GM12872 (cell line): ENCODE measurements around the gene RERG.

Experiments
- CTCF ChIP-seq: IDR thresholded peaks from 3 replicates; pipeline ENCODE4 v1.5.1; 2011; ENCODE audit warnings: low read depth, mild to moderate bottlenecking, low read length, moderate library complexity; ENCODE audit not compliant: insufficient read depth

Gene RERG

GRCh38 chr12:15216036-15216889 lies 5.0 kb downstream of the RERG start:
- TF ChIP-seq CTCF: no peak

- no peak for TF ChIP-seq CTCF
Measured at GRCh38 chr12:15214851-15215601, 6.2 kb downstream of the RERG start.

- no peak for TF ChIP-seq CTCF
Measured at GRCh38 chr12:15212930-15213329, 8.3 kb downstream of the RERG start.

- TF ChIP-seq CTCF: no peak
Measured at GRCh38 chr12:15209782-15210181, 11.4 kb downstream of the RERG start.

GRCh38 chr12:15208871-15209656 lies 12.2 kb downstream of the RERG start:
- TF ChIP-seq CTCF: no peak

GRCh38 chr12:15208140-15208539 lies 13.1 kb downstream of the RERG start:
- no peak for TF ChIP-seq CTCF

GRCh38 chr12:15206831-15207389 lies 14.3 kb downstream of the RERG start:
- TF ChIP-seq CTCF: no peak
